Left ventricle myocardium inferior (tissue), 1 donor: ENCODE measurements around the gene PPP1R1C. TPM values are rescaled to one million over a fixed set of nuclear protein-coding genes. Genes with fewer than 3 reads are reported as not detected.

Source experiments
- DNase-seq: peaks from one replicate; pipeline ENCODE4 v3.0.0-alpha.2; 2020
- H3K27ac ChIP-seq: fragments of 200-600 bp; replicated peaks from 2 replicates; pipeline ENCODE4 v1.8.0; 2021
- H3K27me3 ChIP-seq: fragments of 200-600 bp; 2 replicates; pipeline ENCODE4 v1.8.0; 2021; ENCODE audit warnings: low read depth
- H3K36me3 ChIP-seq: fragments of 200-600 bp; 2 replicates; pipeline ENCODE4 v1.8.0; 2021
- H3K4me1 ChIP-seq: fragments of 200-600 bp; 2 replicates; pipeline ENCODE4 v1.8.0; 2021
- H3K4me3 ChIP-seq: fragments of 200-600 bp; 2 replicates; pipeline ENCODE4 v1.8.0; 2021; ENCODE audit warnings: mild to moderate bottlenecking, moderate library complexity
- H3K9me3 ChIP-seq: fragments of 200-600 bp; replicated peaks from 2 replicates; pipeline ENCODE4 v1.8.0; 2021
- CTCF ChIP-seq: fragments of 200-600 bp; IDR thresholded peaks from 2 replicates; pipeline ENCODE4 v1.8.0; 2021; ENCODE audit warnings: antibody characterized with exemption, mild to moderate bottlenecking, borderline replicate concordance
- intact Hi-C: fragments of 100-400 bp; cut with micrococcal nuclease; formaldehyde crosslinking; loops from one replicate; pipeline ENCODE4 v1.11.0; 2022
- total RNA-seq: library from RNA; stranded (reverse); fragmentation: NEBNext Ultra II Directional; extraction: Animal tissue kit (Norgen Biotek cat#: 25700); gene quantifications from one replicate; pipeline ENCODE4 v1.2.1, GENCODE V29; 2021
- donor health status: DM: no; HTN: yes; CAD: no; lungs with severe emphysema.

PPP1R1C gene
- total RNA-seq, 1 donor from 2014 or later: 33.1 TPM

- H3K27ac ChIP-seq: no peak overlapping the region
- no peaks in the 10 kb centered on the region for H3K36me3 ChIP-seq
- no peak overlapping the region for H3K4me3 ChIP-seq
- no peak for DNase-seq
- intact Hi-C loops: no loop called here
- H3K4me1 ChIP-seq: peaks cover 30% of the 10 kb centered on the region
- TF ChIP-seq CTCF: no peak
- H3K27me3 ChIP-seq: no peaks in the 10 kb centered on the region
- no peaks in the 10 kb centered on the region for H3K9me3 ChIP-seq
Observed at GRCh38 chr2:182144041-182144775, 158.6 kb downstream of the PPP1R1C start.

- Histone ChIP-seq H3K4me3 (no peak overlapping the region), H3K9me3 (no peaks in the 10 kb centered on the region), H3K27ac (peak overlapping the region; percentile 51), H3K36me3 (no peaks in the 10 kb centered on the region), H3K4me1 (peaks cover 30% of the 10 kb centered on the region), H3K27me3 (no peaks in the 10 kb centered on the region)
- no peak for TF ChIP-seq CTCF
- intact Hi-C loops: no loop called here
- DNase-seq: peak; percentile 30
Observed at GRCh38 chr2:182144776-182145165, 159.1 kb downstream of the PPP1R1C start.

GRCh38 chr2:182148344-182148743 is 162.7 kb downstream of the PPP1R1C start:
- no peaks in the 10 kb centered on the region for H3K9me3 ChIP-seq
- TF ChIP-seq CTCF: no peak
- no peaks in the 10 kb centered on the region for H3K36me3 ChIP-seq
- no peak overlapping the region for H3K4me3 ChIP-seq
- intact Hi-C loops: no loop called here
- no peak overlapping the region for H3K27ac ChIP-seq
- no peaks in the 10 kb centered on the region for H3K27me3 ChIP-seq
- no peak for DNase-seq
- H3K4me1 ChIP-seq: peaks cover 20% of the 10 kb centered on the region

GRCh38 chr2:182163878-182164277 is 178.2 kb downstream of the PPP1R1C start:
- no peak for DNase-seq
- Histone ChIP-seq H3K36me3 (no peaks in the 10 kb centered on the region), H3K27ac (no peak overlapping the region), H3K4me3 (no peak overlapping the region), H3K9me3 (no peaks in the 10 kb centered on the region), H3K27me3 (no peaks in the 10 kb centered on the region), H3K4me1 (no peaks in the 10 kb centered on the region)
- intact Hi-C loops: no loop called here
- no peak for TF ChIP-seq CTCF

- no peak for TF ChIP-seq CTCF
- Histone ChIP-seq H3K4me3 (no peak overlapping the region), H3K4me1 (no peaks in the 10 kb centered on the region), H3K27me3 (no peaks in the 10 kb centered on the region), H3K36me3 (no peaks in the 10 kb centered on the region), H3K27ac (no peak overlapping the region), H3K9me3 (no peaks in the 10 kb centered on the region)
- intact Hi-C loops: no loop called here
- DNase-seq: no peak
Observed at GRCh38 chr2:182164686-182165085, 179.0 kb downstream of the PPP1R1C start.
